HEK293 (cell line): Measurements from ENCODE around the gene HMGCS1.

Source experiments
- CTCF ChIA-PET: fragments of 350-600 bp; formaldehyde crosslinking; extraction: SDS; loops from one replicate; lab custom pipeline; 2021; ENCODE audit warnings: antibody characterized with exemption; lab: Yijun Ruan, JAX
- POLR2A ChIA-PET: fragments of 300-600 bp; formaldehyde crosslinking; extraction: SDS; loops from one replicate; lab custom pipeline; 2020; ENCODE audit warnings: antibody characterized with exemption, inconsistent platforms; lab: Yijun Ruan, JAX
- H3K27ac ChIP-seq: fragments of 200-500 bp; sonication (Bioruptor generic); 2 replicates; pipeline ENCODE4 v1.5.1; 2014; ENCODE audit warnings: low read depth, low read length, control low read depth, inconsistent platforms; ENCODE audit errors: extremely low read depth
- H3K36me3 ChIP-seq, 2 experiments: fragments of 200-500 bp in 1 of 2; sonication (Bioruptor generic) in 1 of 2; 1 replicate in 1 of 2; 2 replicates in 1 of 2; pipeline ENCODE4 v1.5.1; 2014 to 2017; ENCODE audit warnings: inconsistent platforms in 2 of 2, low read length in 2 of 2; ENCODE audit not compliant: control insufficient read depth in 2 of 2, insufficient read depth in 1 of 2
- H3K4me1 ChIP-seq: fragments of 200-500 bp; sonication (Bioruptor generic); 2 replicates; pipeline ENCODE4 v1.5.1; 2014; ENCODE audit warnings: mild to moderate bottlenecking, low read length, inconsistent platforms; ENCODE audit not compliant: control insufficient read depth, insufficient read depth
- H3K4me3 ChIP-seq: 2 replicates; pipeline ENCODE4 v1.5.1; 2011; ENCODE audit warnings: low read depth, mild to moderate bottlenecking, control low read depth, low read length, moderate library complexity
- H3K9me3 ChIP-seq: fragments of 200-500 bp; sonication (Bioruptor generic); 2 replicates; pipeline ENCODE4 v1.5.1; 2014; ENCODE audit warnings: low read depth, low read length, inconsistent platforms; ENCODE audit not compliant: control insufficient read depth, insufficient read depth
- BCL11B ChIP-seq: fragments of 450-650 bp; formaldehyde crosslinking; IDR thresholded peaks from 2 replicates; pipeline ENCODE4 v1.5.1; 2016; ENCODE audit warnings: low read depth, missing biosample characterization, missing genetic modification characterization
- CTCF ChIP-seq: fragments of 450-650 bp; formaldehyde crosslinking; IDR thresholded peaks from 2 replicates; pipeline ENCODE4 v1.5.1; 2016; ENCODE audit warnings: missing biosample characterization, missing genetic modification characterization
- GLI4 ChIP-seq: fragments of 450-650 bp; formaldehyde crosslinking; IDR thresholded peaks from 2 replicates; pipeline ENCODE4 v1.5.1; 2016; ENCODE audit warnings: missing biosample characterization, missing genetic modification characterization
- GLIS1 ChIP-seq: fragments of 450-650 bp; formaldehyde crosslinking; IDR thresholded peaks from 2 replicates; pipeline ENCODE4 v1.5.1; 2016; ENCODE audit warnings: missing biosample characterization, missing genetic modification characterization
- KLF9 ChIP-seq: fragments of 450-650 bp; formaldehyde crosslinking; IDR thresholded peaks from 2 replicates; pipeline ENCODE4 v1.5.1; 2016; ENCODE audit warnings: missing biosample characterization, missing genetic modification characterization, low read depth
- OSR2 ChIP-seq: fragments of 450-650 bp; formaldehyde crosslinking; IDR thresholded peaks from 2 replicates; pipeline ENCODE4 v1.5.1; 2016; ENCODE audit warnings: missing biosample characterization, missing genetic modification characterization
- SCRT1 ChIP-seq: fragments of 450-650 bp; formaldehyde crosslinking; IDR thresholded peaks from 2 replicates; pipeline ENCODE4 v1.5.1; 2016; ENCODE audit warnings: missing biosample characterization, missing genetic modification characterization, borderline replicate concordance
- ZBTB6 ChIP-seq: fragments of 450-650 bp; formaldehyde crosslinking; IDR thresholded peaks from 2 replicates; pipeline ENCODE4 v1.5.1; 2017; ENCODE audit warnings: missing biosample characterization, missing genetic modification characterization
- ZIC2 ChIP-seq: fragments of 450-650 bp; formaldehyde crosslinking; IDR thresholded peaks from 2 replicates; pipeline ENCODE4 v1.5.1; 2016; ENCODE audit warnings: missing biosample characterization, missing genetic modification characterization
- ZNF184 ChIP-seq: fragments of 450-650 bp; IDR thresholded peaks from 2 replicates; pipeline ENCODE4 v1.5.1; 2018; ENCODE audit warnings: missing biosample characterization, mild to moderate bottlenecking, missing genetic modification characterization
- ZNF223 ChIP-seq: fragments of 450-650 bp; formaldehyde crosslinking; IDR thresholded peaks from 2 replicates; pipeline ENCODE4 v1.5.1; 2016; ENCODE audit warnings: missing biosample characterization, missing genetic modification characterization
- ZNF248 ChIP-seq: fragments of 450-650 bp; formaldehyde crosslinking; IDR thresholded peaks from 2 replicates; pipeline ENCODE4 v1.5.1; 2017; ENCODE audit warnings: missing biosample characterization, missing genetic modification characterization
- ZNF426 ChIP-seq: fragments of 450-650 bp; formaldehyde crosslinking; IDR thresholded peaks from 2 replicates; pipeline ENCODE4 v1.5.1; 2017; ENCODE audit warnings: missing biosample characterization, missing genetic modification characterization, mild to moderate bottlenecking, inconsistent platforms, moderate library complexity
- ZNF449 ChIP-seq: fragments of 450-650 bp; formaldehyde crosslinking; IDR thresholded peaks from 2 replicates; pipeline ENCODE4 v1.5.1; 2017; ENCODE audit warnings: missing biosample characterization, mild to moderate bottlenecking, missing genetic modification characterization, moderate library complexity
- ZNF518A ChIP-seq: fragments of 450-650 bp; formaldehyde crosslinking; conservative IDR thresholded peaks from 2 replicates; pipeline ENCODE4 v1.5.1; 2016; ENCODE audit warnings: low read depth, missing biosample characterization, missing genetic modification characterization
- ZNF521 ChIP-seq: fragments of 450-650 bp; formaldehyde crosslinking; IDR thresholded peaks from 2 replicates; pipeline ENCODE4 v1.5.1; 2017; ENCODE audit warnings: missing biosample characterization, mild to moderate bottlenecking, missing genetic modification characterization
- ZNF580 ChIP-seq: fragments of 450-650 bp; formaldehyde crosslinking; IDR thresholded peaks from 2 replicates; pipeline ENCODE4 v1.5.1; 2016; ENCODE audit warnings: missing biosample characterization, missing genetic modification characterization
- ZNF621 ChIP-seq: fragments of 450-650 bp; formaldehyde crosslinking; IDR thresholded peaks from 2 replicates; pipeline ENCODE4 v1.5.1; 2017; ENCODE audit warnings: missing biosample characterization, missing genetic modification characterization
- ZNF626 ChIP-seq: fragments of 450-650 bp; sonication (Bioruptor Pico); formaldehyde crosslinking; IDR thresholded peaks from 2 replicates; pipeline ENCODE4 v1.5.1; 2018; ENCODE audit warnings: missing biosample characterization, missing genetic modification characterization, inconsistent platforms
- ZNF785 ChIP-seq: fragments of 450-650 bp; formaldehyde crosslinking; IDR thresholded peaks from 2 replicates; pipeline ENCODE4 v1.5.1; 2016; ENCODE audit warnings: missing biosample characterization, missing genetic modification characterization
- ZSCAN16 ChIP-seq: fragments of 450-650 bp; formaldehyde crosslinking; IDR thresholded peaks from 2 replicates; pipeline ENCODE4 v1.5.1; 2016; ENCODE audit warnings: missing biosample characterization, missing genetic modification characterization

The HMGCS1 gene

GRCh38 chr5:43274435-43275114 lies 38.6 kb downstream of the HMGCS1 start:
- POLR2A ChIA-PET: no interaction called here
- CTCF ChIA-PET: interaction anchor here (0.9 kb wide), 1 partner anchor 116 kb away, joined by 3 read pairs; no protein-coding TSS in a partner anchor
- H3K9me3 ChIP-seq: no peaks in the 10 kb centered on the region
- TF ChIP-seq GLIS1 (0 out of 2 replicates have a peak, but pooled peaks have one; percentile 23), ZBTB6 (tag by site-specific recombination) (no peak)
- no peak overlapping the region for H3K4me3 ChIP-seq
- H3K27ac ChIP-seq: no peak overlapping the region
- H3K36me3 ChIP-seq: no peaks in the 10 kb centered on the region
- no peaks in the 10 kb centered on the region for H3K4me1 ChIP-seq

GRCh38 chr5:43273552-43273951 lies 39.7 kb downstream of the HMGCS1 start:
- Histone ChIP-seq H3K9me3 (no peaks in the 10 kb centered on the region), H3K4me3 (no peak overlapping the region), H3K36me3 (no peaks in the 10 kb centered on the region), H3K27ac (no peak overlapping the region), H3K4me1 (no peaks in the 10 kb centered on the region)
- ChIA-PET CTCF (interaction anchor here (0.6 to 0.7 kb wide), 2 partner anchors 65 to 139 kb away, joined by 3 read pairs; no protein-coding TSS in a partner anchor), POLR2A (no interaction called here)
- TF ChIP-seq ZIC2 (no peak), ZNF521 (tag by site-specific recombination) (no peak), ZSCAN16 (no peak), GLI4 (tag by site-specific recombination) (no peak), ZNF223 (tag by site-specific recombination) (no peak), CTCF (tag by site-specific recombination) (no peak), ZNF426 (tag by site-specific recombination) (no peak), ZNF248 (tag by site-specific recombination) (no peak), ZNF785 (no peak), KLF9 (tag by site-specific recombination) (no peak), ZNF449 (tag by site-specific recombination) (no peak), OSR2 (tag by site-specific recombination) (no peak), SCRT1 (tag by site-specific recombination) (no peak), ZNF580 (tag by site-specific recombination) (no peak), ZNF518A (no peak), ZNF626 (tag by site-specific recombination) (no peak), ZNF184 (no peak), BCL11B (tag by site-specific recombination) (no peak), ZNF621 (tag by site-specific recombination) (no peak)
